HG03521 (cell line): Measurements from ENCODE around the gene EXOC2.

ENCODE experiments used
- ATAC-seq: cut with Tn5 transposase; IDR thresholded peaks from one replicate; pipeline ENCODE4 v1.9.1; 2021; ENCODE audit warnings: mild to moderate bottlenecking, moderate library complexity; ENCODE audit not compliant: unreplicated experiment

EXOC2 gene

GRCh38 chr6:692858-693722 lies at the start of gene EXOC2:
TSS of gene EXOC2 (minus strand) at chr6:693139. CDS start at chr6:637818, 55,321 bp downstream.
- peak; percentile 78 for ATAC-seq

- ATAC-seq = no peak
Observed at GRCh38 chr6:741410-742339, 48.7 kb upstream of the EXOC2 start.

GRCh38 chr6:736657-737446 lies 43.9 kb upstream of the EXOC2 start:
- ATAC-seq = no peak

- no peak for ATAC-seq
Observed at GRCh38 chr6:733431-734219, 40.7 kb upstream of the EXOC2 start.

GRCh38 chr6:731924-732323 lies 39.0 kb upstream of the EXOC2 start:
- ATAC-seq = no peak

- ATAC-seq = no peak
Observed at GRCh38 chr6:729606-730320, 36.8 kb upstream of the EXOC2 start.

- no peak for ATAC-seq
Observed at GRCh38 chr6:727856-728255, 34.9 kb upstream of the EXOC2 start.

GRCh38 chr6:723540-723939 lies 30.6 kb upstream of the EXOC2 start:
- no peak for ATAC-seq

- ATAC-seq = no peak
Observed at GRCh38 chr6:722608-723007, 29.7 kb upstream of the EXOC2 start.

- no peak for ATAC-seq
Observed at GRCh38 chr6:722077-722524, 29.2 kb upstream of the EXOC2 start.

GRCh38 chr6:718345-718744 lies 25.4 kb upstream of the EXOC2 start:
- ATAC-seq = no peak

GRCh38 chr6:717135-717534 lies 24.2 kb upstream of the EXOC2 start:
- no peak for ATAC-seq

- ATAC-seq = no peak
Observed at GRCh38 chr6:715709-716491, 23.0 kb upstream of the EXOC2 start.

- no peak for ATAC-seq
Observed at GRCh38 chr6:714100-714499, 21.2 kb upstream of the EXOC2 start.

GRCh38 chr6:713351-713750 lies 20.4 kb upstream of the EXOC2 start:
- no peak for ATAC-seq

- no peak for ATAC-seq
Observed at GRCh38 chr6:712805-713204, 19.9 kb upstream of the EXOC2 start.

GRCh38 chr6:711925-712324 lies 19.0 kb upstream of the EXOC2 start:
- no peak for ATAC-seq
